ENCODE data around the gene KRT7.

KRT7 gene

GRCh38 chr12:52228366-52228765 lies 4.7 kb upstream of the KRT7 start:
- no peak overlapping the region for H3K9ac ChIP-seq (ENCODE audit: low read depth, low read length)
- H3K9me3 ChIP-seq (ENCODE audit: insufficient read depth, low read depth, low read length), result no peaks in the 10 kb centered on the region
- peaks cover 3% of the 10 kb centered on the region; the same call in 1 of the 2 replicates for H3K4me1 ChIP-seq (ENCODE audit: insufficient read depth, low read length)
- H3K27me3 ChIP-seq (ENCODE audit: insufficient read depth, low read length), result peaks cover 40% of the 10 kb centered on the region
- no peak overlapping the region for H3K27ac ChIP-seq (ENCODE audit: low read length)
- no peaks in the 10 kb centered on the region for H3K36me3 ChIP-seq (ENCODE audit: insufficient read depth, low read depth, low read length)
- no peak overlapping the region for H3K4me3 ChIP-seq (ENCODE audit: low read length)

DNA sequence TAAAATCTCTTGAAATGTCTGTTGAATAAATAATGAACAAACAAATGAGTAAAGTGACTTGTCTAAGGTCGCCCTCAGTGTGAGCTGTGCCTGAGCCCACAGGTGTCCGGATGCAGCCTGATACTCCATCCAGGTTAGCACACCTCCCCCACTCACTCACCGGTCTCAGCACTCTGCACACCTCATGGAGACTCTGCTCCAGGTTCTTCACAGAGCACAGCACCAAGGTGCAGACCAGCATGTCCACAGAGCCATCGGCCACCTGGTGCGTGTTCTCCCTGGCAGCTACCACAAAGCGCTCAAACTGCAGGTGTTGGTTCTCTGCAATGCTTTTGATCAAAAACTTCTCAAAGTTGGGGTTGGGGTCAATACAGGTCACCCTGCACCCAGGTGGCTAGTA lies 4.1 kb upstream of the KRT7 start:
- H3K9me3 ChIP-seq (ENCODE audit: insufficient read depth, low read depth, low read length), result no peaks in the 10 kb centered on the region

DNA sequence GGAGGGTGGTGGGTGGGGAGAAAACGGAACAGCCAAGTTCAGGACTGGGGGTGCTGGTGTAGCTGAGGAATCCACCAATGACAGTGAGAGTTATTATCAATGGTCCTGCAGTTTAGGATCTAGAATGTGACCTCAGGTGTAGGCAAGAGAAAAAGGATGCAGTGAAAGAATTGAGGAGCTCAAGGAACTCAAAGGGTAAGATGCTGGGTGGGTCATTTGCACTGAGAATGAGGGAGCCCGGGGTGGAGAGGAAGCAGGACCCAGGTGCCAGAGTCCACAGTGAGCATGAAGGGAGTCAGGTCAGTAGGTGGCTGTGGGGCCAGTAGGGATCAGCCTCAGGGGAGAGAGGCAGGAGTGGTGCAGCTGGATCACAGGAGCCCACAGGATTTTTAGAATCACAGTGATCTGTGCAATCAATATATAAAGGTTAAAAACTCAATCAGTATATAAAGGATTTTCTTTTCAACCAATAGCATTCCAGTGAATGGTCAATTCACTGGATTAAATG lies 3.2 kb upstream of the KRT7 start:
- H3K9me3 ChIP-seq (ENCODE audit: insufficient read depth, low read depth, low read length), result no peaks in the 10 kb centered on the region
- H3K4me3 ChIP-seq (ENCODE audit: low read length), result no peak overlapping the region
- peaks cover 6% of the 10 kb centered on the region; the same call in 1 of the 2 replicates for H3K4me1 ChIP-seq (ENCODE audit: insufficient read depth, low read length)
- H3K36me3 ChIP-seq (ENCODE audit: insufficient read depth, low read depth, low read length), result no peaks in the 10 kb centered on the region
- peaks cover 56% of the 10 kb centered on the region for H3K27me3 ChIP-seq (ENCODE audit: insufficient read depth, low read length)
- H3K27ac ChIP-seq (ENCODE audit: low read length), result no peak overlapping the region
- no peak overlapping the region for H3K9ac ChIP-seq (ENCODE audit: low read depth, low read length)

More for the DNA sequence above, 4.1 kb upstream of the KRT7 start:
- Histone ChIP-seq H3K27ac (ENCODE audit: low read length) (no peak overlapping the region), H3K4me3 (ENCODE audit: low read length) (no peak overlapping the region), H3K4me1 (ENCODE audit: insufficient read depth, low read length) (peaks cover 3% of the 10 kb centered on the region; the same call in 1 of the 2 replicates), H3K27me3 (ENCODE audit: insufficient read depth, low read length) (peaks cover 46% of the 10 kb centered on the region), H3K36me3 (ENCODE audit: insufficient read depth, low read depth, low read length) (no peaks in the 10 kb centered on the region), H3K9ac (ENCODE audit: low read depth, low read length) (no peak overlapping the region)

- Histone ChIP-seq H3K9me3 (ENCODE audit: insufficient read depth, low read depth, low read length) (no peaks in the 10 kb centered on the region), H3K27me3 (ENCODE audit: insufficient read depth, low read length) (peaks cover 63% of the 10 kb centered on the region), H3K36me3 (ENCODE audit: insufficient read depth, low read depth, low read length) (no peaks in the 10 kb centered on the region), H3K4me3 (ENCODE audit: low read length) (no peak overlapping the region), H3K27ac (ENCODE audit: low read length) (no peak overlapping the region), H3K4me1 (ENCODE audit: insufficient read depth, low read length) (peaks cover 6% of the 10 kb centered on the region; the same call in 1 of the 2 replicates), H3K9ac (ENCODE audit: low read depth, low read length) (no peak overlapping the region)
These were observed 2.4 kb upstream of the KRT7 start for GRCh38 chr12:52230364-52231281.

DNA sequence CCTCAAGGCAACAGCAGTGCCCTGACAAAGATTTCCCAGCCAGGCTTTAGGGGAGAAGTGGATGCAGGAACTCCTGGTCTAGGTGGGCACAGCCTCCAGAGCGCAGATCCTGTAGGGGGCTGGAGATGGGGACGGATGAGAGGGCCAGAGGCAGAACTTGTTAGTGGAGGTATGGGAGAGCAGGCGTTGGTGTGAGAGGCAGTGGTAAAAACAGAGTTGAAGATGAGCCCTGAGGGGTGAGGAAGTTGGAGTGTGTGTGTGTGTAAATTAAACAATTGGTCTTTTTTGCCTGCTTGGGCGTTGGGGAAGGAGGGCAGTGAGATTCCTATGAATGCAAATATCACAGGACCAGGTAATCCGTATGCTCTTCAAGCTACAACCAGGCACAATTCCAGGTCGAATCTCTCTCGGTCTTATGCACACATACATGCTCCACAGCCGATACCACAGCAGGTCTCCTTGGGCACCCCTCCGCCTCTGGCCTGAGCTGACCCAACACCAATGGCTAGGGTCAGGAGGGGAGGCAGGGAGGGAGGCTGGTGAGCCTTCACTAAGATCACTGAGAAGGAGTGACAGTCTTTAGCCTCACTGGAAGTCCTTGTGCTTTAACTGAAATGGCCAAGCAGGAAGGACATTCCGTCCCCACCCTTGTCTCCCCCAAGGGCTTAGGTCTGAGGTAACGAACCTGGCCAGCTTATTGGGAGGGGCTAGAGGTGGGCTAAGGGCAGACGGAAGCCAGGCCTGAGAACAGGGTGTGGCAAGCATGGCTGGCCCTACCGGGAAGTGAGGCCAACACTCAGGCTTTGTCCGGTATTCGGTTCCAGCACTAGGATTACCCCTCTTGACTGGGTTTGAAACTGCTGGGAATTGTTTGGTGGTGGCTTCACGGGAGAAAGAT lies 1.5 kb upstream of the KRT7 start:
- H3K36me3 ChIP-seq (ENCODE audit: insufficient read depth, low read depth, low read length), result no peaks in the 10 kb centered on the region
- no peak overlapping the region for H3K9ac ChIP-seq (ENCODE audit: low read depth, low read length)
- H3K27ac ChIP-seq (ENCODE audit: low read length), result no peak overlapping the region
- no peaks in the 10 kb centered on the region for H3K9me3 ChIP-seq (ENCODE audit: insufficient read depth, low read depth, low read length)
- H3K27me3 ChIP-seq (ENCODE audit: insufficient read depth, low read length), result peaks cover 69% of the 10 kb centered on the region
- H3K4me1 ChIP-seq (ENCODE audit: insufficient read depth, low read length), result peaks cover 6% of the 10 kb centered on the region; the same call in 1 of the 2 replicates
- H3K4me3 ChIP-seq (ENCODE audit: low read length), result no peak overlapping the region

DNA sequence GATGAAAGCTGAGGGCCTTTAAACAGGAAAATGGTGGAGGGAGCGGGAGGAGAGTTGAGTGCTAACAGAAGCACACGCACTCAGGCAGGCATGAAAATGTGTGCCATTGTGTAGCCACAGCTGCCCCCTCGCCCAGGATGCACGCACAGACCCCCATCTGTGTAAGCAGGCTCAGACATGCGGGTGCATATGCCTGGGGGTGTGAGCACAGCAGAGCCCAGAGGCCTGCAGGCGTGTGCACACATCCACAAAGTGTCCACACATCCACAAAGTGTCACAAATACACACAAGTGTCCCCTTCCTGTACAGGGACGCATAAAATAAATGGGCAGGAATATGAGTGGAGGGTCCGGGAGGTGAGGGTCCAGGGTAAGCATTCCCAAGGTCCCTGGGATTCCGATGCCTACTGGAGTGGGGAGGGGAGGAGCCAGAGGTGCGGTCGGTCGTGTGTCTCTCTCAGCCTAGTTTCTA lies 805 bp upstream of the KRT7 start:
- no peaks in the 10 kb centered on the region for H3K9me3 ChIP-seq (ENCODE audit: insufficient read depth, low read depth, low read length)
- no peak overlapping the region for H3K27ac ChIP-seq (ENCODE audit: low read length)
- no peak overlapping the region for H3K9ac ChIP-seq (ENCODE audit: low read depth, low read length)
- H3K27me3 ChIP-seq (ENCODE audit: insufficient read depth, low read length), result peaks cover 71% of the 10 kb centered on the region
- no peaks in the 10 kb centered on the region for H3K36me3 ChIP-seq (ENCODE audit: insufficient read depth, low read depth, low read length)
- peak overlapping the region; percentile 71; the same call in 1 of the 2 replicates for H3K4me3 ChIP-seq (ENCODE audit: low read length)
- H3K4me1 ChIP-seq (ENCODE audit: insufficient read depth, low read length), result peaks cover 9% of the 10 kb centered on the region; the same call in 1 of the 2 replicates

- H3K4me3 ChIP-seq (ENCODE audit: low read length), result peak overlapping the region; percentile 71
- no peak overlapping the region for H3K27ac ChIP-seq (ENCODE audit: low read length)
- H3K9me3 ChIP-seq (ENCODE audit: insufficient read depth, low read depth, low read length), result no peaks in the 10 kb centered on the region
- H3K9ac ChIP-seq (ENCODE audit: low read depth, low read length), result peak overlapping the region; percentile 70; the same call in 1 of the 2 replicates
- peaks cover 71% of the 10 kb centered on the region for H3K27me3 ChIP-seq (ENCODE audit: insufficient read depth, low read length)
- H3K36me3 ChIP-seq (ENCODE audit: insufficient read depth, low read depth, low read length), result no peaks in the 10 kb centered on the region
- H3K4me1 ChIP-seq (ENCODE audit: insufficient read depth, low read length), result peaks cover 16% of the 10 kb centered on the region; the same call in 1 of the 2 replicates
These were observed 592 bp downstream of the KRT7 start for GRCh38 chr12:52233462-52234207.

DNA sequence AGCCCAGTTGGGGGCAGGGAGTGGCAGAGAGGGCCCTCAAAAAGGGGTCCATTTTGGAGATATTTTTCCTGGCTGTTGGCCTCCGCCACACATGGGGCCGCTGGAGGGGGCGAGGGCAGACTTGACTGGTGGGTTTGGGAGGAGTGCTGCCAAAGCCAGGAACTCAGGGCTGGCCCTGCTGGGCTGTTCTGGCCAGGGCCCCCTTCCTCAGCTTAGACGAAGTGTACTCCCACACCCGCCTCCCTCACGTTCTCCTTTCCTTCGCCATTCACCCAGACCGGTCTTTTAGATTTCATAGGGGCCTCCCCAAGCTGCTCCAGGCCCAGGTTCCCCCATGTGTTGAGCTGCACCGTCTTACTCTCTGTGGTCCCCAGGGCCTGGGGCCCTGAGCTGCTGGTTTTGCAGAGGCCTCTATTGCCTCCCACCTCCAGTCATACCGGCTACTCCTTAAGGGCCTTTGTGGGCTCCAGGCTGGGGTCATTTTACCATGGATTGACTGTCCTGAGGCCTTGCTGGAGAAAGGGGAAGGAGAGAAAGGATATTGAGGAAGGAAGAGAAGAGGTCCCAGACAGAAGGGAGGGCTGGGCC lies 1.3 kb downstream of the KRT7 start:
- no peak overlapping the region for H3K9ac ChIP-seq (ENCODE audit: low read depth, low read length)
- H3K36me3 ChIP-seq (ENCODE audit: insufficient read depth, low read depth, low read length), result no peaks in the 10 kb centered on the region
- no peak overlapping the region for H3K27ac ChIP-seq (ENCODE audit: low read length)
- peaks cover 71% of the 10 kb centered on the region for H3K27me3 ChIP-seq (ENCODE audit: insufficient read depth, low read length)
- peak overlapping the region; percentile 71; the same call in 1 of the 2 replicates for H3K4me3 ChIP-seq (ENCODE audit: low read length)
- H3K4me1 ChIP-seq (ENCODE audit: insufficient read depth, low read length), result peaks cover 16% of the 10 kb centered on the region; the same call in 1 of the 2 replicates
- no peaks in the 10 kb centered on the region for H3K9me3 ChIP-seq (ENCODE audit: insufficient read depth, low read depth, low read length)

GRCh38 chr12:52235001-52235764 lies 2.1 kb downstream of the KRT7 start:
- H3K36me3 ChIP-seq (ENCODE audit: insufficient read depth, low read depth, low read length), result no peaks in the 10 kb centered on the region
- no peaks in the 10 kb centered on the region for H3K9me3 ChIP-seq (ENCODE audit: insufficient read depth, low read depth, low read length)
- no peak overlapping the region for H3K4me3 ChIP-seq (ENCODE audit: low read length)
- peaks cover 16% of the 10 kb centered on the region; the same call in 1 of the 2 replicates for H3K4me1 ChIP-seq (ENCODE audit: insufficient read depth, low read length)
- peaks cover 62% of the 10 kb centered on the region for H3K27me3 ChIP-seq (ENCODE audit: insufficient read depth, low read length)
- no peak overlapping the region for H3K27ac ChIP-seq (ENCODE audit: low read length)
- no peak overlapping the region for H3K9ac ChIP-seq (ENCODE audit: low read depth, low read length)

DNA sequence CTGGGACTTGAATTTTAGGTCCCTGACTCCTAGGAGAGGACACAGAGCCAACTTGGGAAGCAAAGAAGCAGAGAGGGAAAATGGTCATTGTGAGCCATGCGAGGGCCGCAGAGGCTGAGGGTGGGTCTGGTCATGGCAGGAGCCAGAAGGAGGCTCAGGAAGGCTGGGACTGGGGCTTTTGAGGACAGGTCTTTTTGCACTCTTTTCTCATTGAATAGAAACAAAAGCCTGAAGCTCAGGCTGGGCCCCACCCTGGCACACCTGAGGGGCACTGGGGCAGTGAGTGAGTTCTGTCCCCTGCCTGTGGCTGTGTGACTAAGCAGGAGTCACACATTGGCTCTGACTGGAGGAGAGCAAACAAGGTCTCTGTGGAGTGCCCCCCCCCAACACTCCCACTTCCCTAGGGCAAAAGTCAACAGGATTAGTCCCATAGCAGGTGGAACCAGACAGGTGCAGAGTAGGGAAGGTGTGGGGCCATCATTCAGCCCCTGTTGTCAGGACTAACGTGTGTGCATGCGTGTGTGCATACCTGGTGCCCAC lies 2.8 kb downstream of the KRT7 start:
- H3K9ac ChIP-seq (ENCODE audit: low read depth, low read length), result no peak overlapping the region
- no peaks in the 10 kb centered on the region for H3K9me3 ChIP-seq (ENCODE audit: insufficient read depth, low read depth, low read length)
- H3K4me3 ChIP-seq (ENCODE audit: low read length), result no peak overlapping the region
- no peaks in the 10 kb centered on the region for H3K36me3 ChIP-seq (ENCODE audit: insufficient read depth, low read depth, low read length)
- H3K27ac ChIP-seq (ENCODE audit: low read length), result no peak overlapping the region
- H3K27me3 ChIP-seq (ENCODE audit: insufficient read depth, low read length), result peaks cover 55% of the 10 kb centered on the region
- peaks cover 16% of the 10 kb centered on the region; the same call in 1 of the 2 replicates for H3K4me1 ChIP-seq (ENCODE audit: insufficient read depth, low read length)
